Keratinocyte (primary cell): ENCODE measurements around the gene ACOT6.

Source experiments
- EZH2 ChIP-seq: IDR thresholded peaks from one replicate; pipeline ENCODE4 v1.6.1; 2012; ENCODE audit warnings: inconsistent platforms, mild to moderate bottlenecking, low read length, moderate library complexity
- TF ChIP-seq, protein P1 (sequence below), 3 experiments: IDR thresholded peaks in 1 of 3; conservative IDR thresholded peaks in 1 of 3; optimal IDR thresholded peaks in 1 of 3; 2 replicates in 2 of 3; 3 replicates in 1 of 3; pipeline versions ENCODE3 to v1.5.1; 2011; ENCODE audit warnings: low read length in 3 of 3, mild to moderate bottlenecking in 3 of 3, moderate library complexity in 2 of 3, control low read depth in 1 of 3, inconsistent platforms in 1 of 3; ENCODE audit not compliant: insufficient read depth in 2 of 3; ENCODE audit errors: extremely low read depth in 1 of 3

DNA sequence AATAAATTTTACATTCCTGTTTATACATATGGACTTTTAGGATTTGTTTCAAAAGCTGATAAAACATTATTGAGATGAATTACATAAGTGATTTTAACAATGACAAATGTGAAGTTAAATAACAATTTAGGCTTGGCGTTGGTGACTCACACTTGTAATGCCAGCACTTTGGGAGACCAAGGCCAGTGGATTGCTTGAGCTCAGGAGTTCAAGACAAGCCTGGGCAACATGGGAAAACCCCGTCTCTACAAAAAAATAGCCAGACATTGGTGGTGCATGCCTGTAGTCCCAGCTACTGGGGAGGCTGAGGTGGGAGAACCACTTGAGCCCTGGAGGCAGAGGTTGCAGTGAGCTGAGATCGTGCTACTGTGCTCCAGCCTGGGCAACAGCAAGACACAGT lies 35.9 kb upstream of the ACOT6 start:
- TF ChIP-seq, protein P1, sequence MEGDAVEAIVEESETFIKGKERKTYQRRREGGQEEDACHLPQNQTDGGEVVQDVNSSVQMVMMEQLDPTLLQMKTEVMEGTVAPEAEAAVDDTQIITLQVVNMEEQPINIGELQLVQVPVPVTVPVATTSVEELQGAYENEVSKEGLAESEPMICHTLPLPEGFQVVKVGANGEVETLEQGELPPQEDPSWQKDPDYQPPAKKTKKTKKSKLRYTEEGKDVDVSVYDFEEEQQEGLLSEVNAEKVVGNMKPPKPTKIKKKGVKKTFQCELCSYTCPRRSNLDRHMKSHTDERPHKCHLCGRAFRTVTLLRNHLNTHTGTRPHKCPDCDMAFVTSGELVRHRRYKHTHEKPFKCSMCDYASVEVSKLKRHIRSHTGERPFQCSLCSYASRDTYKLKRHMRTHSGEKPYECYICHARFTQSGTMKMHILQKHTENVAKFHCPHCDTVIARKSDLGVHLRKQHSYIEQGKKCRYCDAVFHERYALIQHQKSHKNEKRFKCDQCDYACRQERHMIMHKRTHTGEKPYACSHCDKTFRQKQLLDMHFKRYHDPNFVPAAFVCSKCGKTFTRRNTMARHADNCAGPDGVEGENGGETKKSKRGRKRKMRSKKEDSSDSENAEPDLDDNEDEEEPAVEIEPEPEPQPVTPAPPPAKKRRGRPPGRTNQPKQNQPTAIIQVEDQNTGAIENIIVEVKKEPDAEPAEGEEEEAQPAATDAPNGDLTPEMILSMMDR (optimal IDR thresholded peaks at IDR 0.05 in 1 of 3, IDR thresholded peaks at IDR 0.05 in 1 of 3, conservative IDR thresholded peaks at IDR 0.05 in 1 of 3; ENCODE audit: extremely low read depth in 1 of 3, insufficient read depth in 2 of 3, low read length in 3 of 3): no peak
- no peak for TF ChIP-seq EZH2
